Measurements from ENCODE around the gene GOLIM4.
"Not testable (repeated sequence)": the region's sequence is repeated elsewhere in the genome, so short reads cannot be mapped to it uniquely, and the experiment has no call there.

Gene GOLIM4

GRCh38 chr3:168077091-168077490 lies 18.6 kb downstream of the GOLIM4 start:
- no peak for DNase-seq (ENCODE audit: low read depth)

- DNase-seq (ENCODE audit: low read depth): peak; percentile 29
These were observed 21.7 kb downstream of the GOLIM4 start for GRCh38 chr3:168073842-168074605.

- DNase-seq (ENCODE audit: low read depth): no peak
These were observed 23.4 kb downstream of the GOLIM4 start for GRCh38 chr3:168072323-168072650.

- peak; percentile 82 for DNase-seq (ENCODE audit: low read depth)
These were observed 24.0 kb downstream of the GOLIM4 start for GRCh38 chr3:168071591-168072322.

GRCh38 chr3:168070919-168071318 lies 24.8 kb downstream of the GOLIM4 start:
- no peak for DNase-seq (ENCODE audit: low read depth)

GRCh38 chr3:168068346-168068745 lies 27.4 kb downstream of the GOLIM4 start:
- DNase-seq (ENCODE audit: low read depth): no peak

GRCh38 chr3:168066882-168067281 lies 28.8 kb downstream of the GOLIM4 start:
- no peak for DNase-seq (ENCODE audit: low read depth)

GRCh38 chr3:168065569-168065968 lies 30.2 kb downstream of the GOLIM4 start:
- DNase-seq (ENCODE audit: low read depth): no peak

- DNase-seq (ENCODE audit: low read depth): no peak
These were observed 32.6 kb downstream of the GOLIM4 start for GRCh38 chr3:168063122-168063521.

GRCh38 chr3:168062679-168063078 lies 33.0 kb downstream of the GOLIM4 start:
- no peak for DNase-seq (ENCODE audit: low read depth)

GRCh38 chr3:168061332-168061996 lies 34.3 kb downstream of the GOLIM4 start:
- DNase-seq (ENCODE audit: low read depth): peak; percentile 36

GRCh38 chr3:168060317-168060716 lies 35.4 kb downstream of the GOLIM4 start:
- DNase-seq (ENCODE audit: low read depth): no peak

- DNase-seq (ENCODE audit: low read depth): no peak
These were observed 37.2 kb downstream of the GOLIM4 start for GRCh38 chr3:168058481-168058880.

GRCh38 chr3:168056398-168057230 lies 39.1 kb downstream of the GOLIM4 start:
- not testable (repeated sequence) for DNase-seq (ENCODE audit: low read depth)

- no peak for DNase-seq (ENCODE audit: low read depth)
These were observed 41.3 kb downstream of the GOLIM4 start for GRCh38 chr3:168054447-168054846.

- no peak for DNase-seq (ENCODE audit: low read depth)
These were observed 42.6 kb downstream of the GOLIM4 start for GRCh38 chr3:168053115-168053514.

GRCh38 chr3:168052515-168052914 lies 43.2 kb downstream of the GOLIM4 start:
- DNase-seq (ENCODE audit: low read depth): no peak

GRCh38 chr3:168051531-168052471 lies 43.9 kb downstream of the GOLIM4 start:
- peak; percentile 78 for DNase-seq (ENCODE audit: low read depth)

- DNase-seq (ENCODE audit: low read depth): no peak
These were observed 44.7 kb downstream of the GOLIM4 start for GRCh38 chr3:168051070-168051469.

GRCh38 chr3:168049367-168049974 lies 46.3 kb downstream of the GOLIM4 start:
- peak; percentile 69 for DNase-seq (ENCODE audit: low read depth)
